ACHN (cell line): ENCODE measurements around the gene CIAO2A.

ENCODE experiments used
- DNase-seq: peaks from one replicate; pipeline ENCODE4 v3.0.0-alpha.2; 2015
- in situ Hi-C: cut with HindIII; loops from 2 replicates; pipeline ENCODE4 v1.10.0; 2017; ENCODE audit warnings: low sequenced_read_pairs, low pct_ligation_motif_present, low pct_unique_long_range_greater_than_20kb

The CIAO2A gene

GRCh38 chr15:64051407-64052259 is 42.0 kb downstream of the CIAO2A start:
- in situ Hi-C loops, result no loop called here
- DNase-seq, result no peak

DNA sequence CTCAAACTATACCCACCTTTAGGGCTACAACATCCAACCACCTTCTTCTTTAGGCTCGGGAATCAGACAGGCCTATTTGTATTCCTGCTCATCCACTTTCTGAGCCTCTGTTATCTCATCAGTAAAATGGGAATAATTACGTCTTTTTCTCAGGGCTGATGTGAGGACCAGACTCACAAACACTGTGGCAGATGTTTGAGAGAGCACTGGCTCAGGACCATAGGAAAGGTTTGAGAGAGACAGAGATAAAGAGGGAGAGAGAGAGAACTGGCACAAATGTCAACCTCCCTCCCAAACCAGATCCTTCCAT is 42.6 kb downstream of the CIAO2A start:
- DNase-seq, result no peak
- in situ Hi-C loops, result no loop called here

GRCh38 chr15:64050281-64051092 is 43.2 kb downstream of the CIAO2A start:
- DNase-seq, result no peak
- in situ Hi-C loops, result no loop called here

- no peak for DNase-seq
- in situ Hi-C loops, result no loop called here
Observed at GRCh38 chr15:64048781-64049460, 44.7 kb downstream of the CIAO2A start.

- DNase-seq, result peak; percentile 67
- in situ Hi-C loops, result no loop called here
Observed at GRCh38 chr15:64046421-64047153, 47.1 kb downstream of the CIAO2A start, which contains the start of gene DAPK2. DAPK2 (minus strand) TSS chr15:64046485; CDS start chr15:64040261, 6,224 bp downstream.

- DNase-seq, result peak; percentile 1
- in situ Hi-C loops, result no loop called here
Observed at GRCh38 chr15:64045774-64046420, 47.7 kb downstream of the CIAO2A start.

GRCh38 chr15:64045101-64045435 is 48.6 kb downstream of the CIAO2A start:
- in situ Hi-C loops, result no loop called here
- no peak for DNase-seq

DNA sequence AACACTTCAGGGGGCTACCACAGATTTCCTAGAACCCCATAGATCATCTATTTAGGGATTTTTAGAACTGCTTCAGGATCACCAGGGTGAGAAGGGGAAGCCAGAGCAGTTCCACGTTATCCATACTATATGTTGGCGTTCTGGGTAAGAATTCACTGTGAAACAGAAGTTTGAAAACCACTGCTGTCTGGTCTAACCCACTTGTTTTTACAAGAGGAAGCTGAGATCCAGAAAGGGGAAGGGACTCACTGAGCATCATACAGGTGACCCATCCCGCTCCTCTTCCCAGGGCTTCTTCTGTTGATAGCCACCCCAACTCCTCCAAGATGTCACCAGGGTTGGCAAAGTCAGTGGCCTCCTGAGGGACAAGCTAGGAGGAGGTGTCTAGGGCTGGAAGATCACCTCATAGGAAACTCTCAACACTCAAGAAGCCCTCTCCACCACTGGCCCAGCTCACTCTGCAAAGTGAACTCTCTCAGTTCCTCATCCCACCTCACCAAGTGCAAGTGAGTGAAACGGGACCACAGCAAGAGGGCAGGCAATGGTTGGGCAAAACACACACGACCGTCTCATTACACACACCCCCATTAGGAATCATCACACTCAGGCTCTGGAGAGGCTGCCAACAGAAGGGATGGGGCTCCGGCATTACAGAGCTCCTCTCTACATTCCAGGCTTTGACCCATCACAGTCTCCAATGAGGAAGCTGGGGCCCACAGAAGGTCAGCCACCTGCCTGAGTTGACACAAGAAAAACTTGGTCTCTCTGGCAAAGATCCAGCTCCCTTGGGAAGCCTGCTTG is 49.1 kb downstream of the CIAO2A start:
- in situ Hi-C loops, result no loop called here
- DNase-seq, result no peak

DNA sequence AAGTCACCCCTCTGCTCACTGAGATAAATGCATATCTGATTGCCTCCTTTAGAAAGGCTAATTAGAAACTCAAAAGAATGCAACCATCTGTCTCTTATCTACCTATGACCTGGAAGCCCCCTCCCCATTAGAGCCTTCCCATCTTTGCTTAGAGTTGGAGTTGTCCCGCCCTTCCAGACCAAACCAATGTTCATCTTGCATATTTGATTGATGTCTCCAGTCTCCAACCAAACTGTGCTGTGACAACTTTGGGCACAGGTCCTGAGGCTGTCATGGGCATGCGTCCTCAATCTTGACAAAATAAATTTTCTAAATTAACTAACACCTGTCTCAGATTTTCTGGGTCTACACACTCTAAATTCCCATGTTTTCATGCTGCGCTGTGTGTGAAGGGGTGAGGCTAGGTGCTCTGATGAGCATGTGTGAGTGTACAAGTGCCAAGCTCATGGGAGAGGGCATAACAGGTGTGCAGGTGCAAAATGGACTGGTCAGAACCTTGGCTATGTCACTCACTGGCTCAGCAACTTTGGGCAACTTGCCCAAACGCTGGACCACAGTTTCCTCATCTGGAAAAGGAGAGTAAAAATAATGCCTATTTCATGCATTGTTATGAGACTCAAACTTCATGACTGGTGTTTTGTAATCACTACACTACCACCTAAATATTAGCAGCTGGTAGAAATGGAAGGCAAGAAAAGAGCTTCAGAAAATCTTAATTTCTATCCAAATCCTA is 54.6 kb downstream of the CIAO2A start:
- DNase-seq, result no peak
- in situ Hi-C loops, result no loop called here

DNA sequence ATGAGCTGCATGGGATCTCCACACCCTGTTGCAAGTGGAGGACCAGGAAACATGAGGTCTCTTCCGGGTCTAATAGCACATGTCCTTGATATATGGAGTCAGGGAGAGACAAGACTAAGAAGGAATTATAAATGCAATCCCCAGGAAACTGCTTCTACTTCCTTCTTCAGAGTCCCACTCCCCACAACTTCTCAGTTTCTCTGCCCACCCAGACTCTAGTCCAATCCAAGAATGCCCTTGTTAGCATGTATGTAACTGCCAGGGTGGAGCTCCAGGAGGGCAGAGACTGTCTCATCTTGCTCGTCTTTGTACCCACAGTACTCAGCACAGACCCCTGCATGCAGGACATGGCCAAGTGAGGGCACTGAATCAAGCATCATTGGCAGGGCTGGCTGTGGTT is 55.7 kb downstream of the CIAO2A start:
- DNase-seq, result no peak
- in situ Hi-C loops, result no loop called here

DNA sequence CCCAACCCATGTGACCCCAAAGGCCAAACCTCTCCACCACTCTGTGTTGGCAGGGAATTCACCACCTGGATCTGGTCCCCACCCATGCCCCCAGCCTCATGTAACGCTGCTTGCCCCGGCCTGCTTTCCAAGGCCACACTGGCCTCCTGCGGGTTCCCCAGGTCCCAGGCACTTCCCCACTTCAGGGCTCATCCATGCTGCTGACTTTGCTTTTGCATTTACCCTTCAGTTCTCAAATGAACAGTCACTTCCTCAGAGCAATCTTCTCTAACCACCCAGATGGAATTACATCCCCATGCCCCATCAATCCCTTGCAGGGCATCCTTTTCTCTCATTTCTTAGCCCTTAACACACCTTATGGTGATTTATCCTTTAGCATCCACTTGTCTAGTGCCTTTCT is 56.5 kb downstream of the CIAO2A start:
- in situ Hi-C loops, result no loop called here
- DNase-seq, result no peak

- DNase-seq, result no peak
Observed at GRCh38 chr15:64035525-64035924, 58.1 kb downstream of the CIAO2A start.

DNA sequence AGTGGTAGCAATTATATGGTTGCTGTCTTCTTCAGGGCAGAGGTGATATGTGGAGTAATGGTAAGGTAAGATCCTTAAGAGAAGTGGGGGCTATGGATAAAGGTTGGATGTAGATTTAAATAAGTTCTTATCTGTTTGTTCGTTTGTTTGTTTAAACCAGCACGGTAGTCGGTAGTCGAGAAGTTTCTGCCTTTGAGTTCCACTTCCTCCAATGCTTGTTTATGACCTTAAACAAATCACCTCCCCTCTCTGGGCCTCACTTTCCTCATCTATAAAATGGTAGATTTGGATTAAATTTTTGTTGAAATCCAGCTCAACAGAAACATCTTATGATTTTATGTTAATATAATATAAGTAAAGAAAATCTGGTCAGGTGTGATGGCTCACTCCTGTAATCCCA is 59.1 kb downstream of the CIAO2A start:
- in situ Hi-C loops, result no loop called here
- no peak for DNase-seq

More at GRCh38 chr15:64035525-64035924, 58.1 kb downstream of the CIAO2A start:
- in situ Hi-C loops, result no loop called here

DNA sequence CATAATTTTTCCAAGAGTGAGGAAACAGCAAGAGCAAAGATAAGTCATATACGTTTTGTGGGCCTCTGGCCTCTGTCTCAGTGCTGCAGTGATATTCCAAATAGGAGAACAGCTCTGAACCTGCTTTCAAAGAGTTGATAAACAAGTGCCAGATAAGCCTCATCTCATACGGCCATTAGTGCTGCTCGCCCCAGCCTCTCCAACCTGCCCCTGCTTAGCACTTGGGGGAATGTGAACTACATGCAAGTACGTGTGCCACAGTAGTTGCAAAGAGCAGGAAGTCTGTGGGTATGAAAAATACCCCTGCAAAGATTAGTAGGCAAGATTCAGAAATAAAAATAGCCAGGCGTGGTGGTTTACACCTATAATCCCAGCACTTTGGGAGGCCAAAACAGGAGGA is 61.3 kb downstream of the CIAO2A start:
- in situ Hi-C loops, result no loop called here

DNA sequence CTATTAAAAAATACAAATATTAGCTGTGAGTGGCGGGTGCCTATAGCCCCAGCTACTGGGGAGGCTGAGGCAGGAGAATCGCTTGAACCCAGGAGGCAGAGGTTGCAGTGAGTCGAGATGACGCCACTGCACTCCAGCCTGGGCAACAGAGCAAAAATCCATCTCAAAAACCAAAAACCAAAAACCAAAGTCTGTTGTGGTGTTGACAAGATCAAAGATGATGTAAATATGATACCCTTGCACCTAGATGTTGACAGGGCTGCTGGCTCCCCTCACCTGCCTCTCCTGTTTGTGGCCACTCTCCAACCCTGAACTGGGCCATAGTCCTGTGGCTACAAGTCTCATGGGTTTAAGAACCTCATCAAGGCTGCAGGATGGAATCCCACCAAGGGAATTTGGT is 63.5 kb downstream of the CIAO2A start:
- in situ Hi-C loops, result no loop called here

More for the DNA sequence above, 61.3 kb downstream of the CIAO2A start:
- no peak for DNase-seq

DNA sequence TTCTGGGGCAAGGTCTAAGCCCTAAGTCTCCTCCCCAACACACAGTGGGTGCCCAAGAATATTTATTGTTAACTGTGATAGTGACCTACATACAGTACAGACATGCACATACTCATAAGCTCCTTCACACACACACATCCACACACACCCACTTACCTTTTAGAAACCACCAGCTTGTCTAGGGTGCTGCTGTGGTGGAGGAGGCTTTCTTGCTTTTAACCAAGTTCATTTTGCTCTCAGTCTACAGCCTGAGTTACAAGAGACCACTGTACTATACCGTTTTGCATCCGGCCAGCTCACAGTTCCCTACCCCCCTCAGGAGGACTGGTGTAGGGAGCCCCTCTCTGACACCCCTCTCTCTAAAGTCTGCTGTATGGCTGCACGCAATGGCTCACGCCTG is 64.0 kb downstream of the CIAO2A start:
- no peak for DNase-seq
- in situ Hi-C loops, result no loop called here

More for the DNA sequence above, 63.5 kb downstream of the CIAO2A start:
- no peak for DNase-seq

DNA sequence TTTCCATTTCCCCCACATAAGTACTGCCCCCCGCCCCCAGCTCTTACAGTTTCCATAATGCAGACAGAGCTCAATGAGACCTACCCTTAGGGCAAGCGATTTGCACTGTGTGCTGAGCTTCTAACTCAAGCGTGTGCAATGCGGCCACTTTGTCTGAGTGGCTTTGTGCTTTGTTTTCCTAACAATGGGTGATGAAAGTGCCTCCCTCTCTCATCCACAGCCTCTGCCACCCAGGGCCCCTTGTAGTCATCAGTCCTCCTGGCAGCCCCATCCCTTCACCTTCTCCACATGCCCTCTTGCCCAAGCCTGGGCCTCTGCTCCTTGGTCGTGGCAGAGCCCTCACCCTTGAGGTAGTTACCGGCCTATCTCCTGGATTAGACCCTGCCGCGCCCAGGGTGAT is 64.5 kb downstream of the CIAO2A start:
- DNase-seq, result no peak
- in situ Hi-C loops, result no loop called here
